ENCODE data around the gene BBLN. TPM values are rescaled to one million over a fixed set of nuclear protein-coding genes. Genes with fewer than 3 reads are reported as not detected.

The BBLN gene
- total RNA-seq, 6 experiments from 2014 or later: 45.7 to 63.2 (median 50.5) TPM

- H3K27ac Mint-ChIP-seq: no peak overlapping the region
- no peak for TF ChIP-seq CTCF (IDR thresholded peaks at IDR 0.05)
- peak overlapping the region; percentile 89 for H3K4me3 Mint-ChIP-seq
Measured at GRCh38 chr9:128204858-128205257, 44.8 kb downstream of the BBLN start.

DNA sequence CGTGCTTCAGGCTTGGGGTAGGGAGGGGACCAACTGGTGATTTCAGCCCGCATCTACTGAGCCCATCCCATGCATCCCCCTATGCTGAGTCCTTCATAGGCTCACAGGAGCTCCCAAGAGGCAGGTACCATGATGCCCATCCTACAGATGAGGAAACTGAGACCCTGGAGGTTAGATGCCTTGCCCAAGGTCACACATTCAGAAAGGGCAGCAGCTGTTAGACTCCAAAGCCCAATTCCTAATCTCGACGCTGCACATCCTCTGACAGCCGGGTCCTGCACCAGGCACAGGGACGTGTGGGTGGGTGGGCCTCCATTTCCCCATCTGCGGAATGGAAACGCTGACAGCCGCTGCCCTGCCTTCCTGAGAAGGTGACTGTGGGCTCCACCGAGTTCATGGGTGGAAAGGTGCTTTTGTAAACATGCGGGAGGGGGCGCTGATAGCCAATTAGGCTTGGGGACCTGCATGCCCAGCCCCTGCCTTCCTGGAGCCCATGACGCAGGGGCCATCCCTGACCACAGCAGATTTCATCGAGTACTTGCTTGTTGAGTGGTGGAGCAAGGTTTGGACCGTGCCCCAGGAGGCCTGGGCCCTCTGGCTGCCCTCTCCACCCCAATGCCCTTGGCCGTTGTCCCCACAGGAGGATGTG lies 45.4 kb downstream of the BBLN start:
- DNase-seq: no peak
- H3K27ac Mint-ChIP-seq: no peak overlapping the region
- peaks cover 37% of the 10 kb centered on the region for H3K4me1 Mint-ChIP-seq (ENCODE audit: low read depth)
- peak; percentile 14; the same call in 1 of the 2 replicates for TF ChIP-seq CTCF (IDR thresholded peaks at IDR 0.05)
- H3K9me3 Mint-ChIP-seq: no peaks in the 10 kb centered on the region; the same call in 1 of the 2 replicates
- H3K4me3 Mint-ChIP-seq: no peak overlapping the region
- H3K27me3 Mint-ChIP-seq (ENCODE audit: insufficient read depth): no peaks in the 10 kb centered on the region; the same call in 1 of the 2 replicates
- peaks cover 5% of the 10 kb centered on the region; the same call in 1 of the 2 replicates for H3K36me3 Mint-ChIP-seq (ENCODE audit: low read depth)

More at GRCh38 chr9:128204858-128205257, 44.8 kb downstream of the BBLN start:
- Mint-ChIP-seq H3K9me3 (no peaks in the 10 kb centered on the region; the same call in 1 of the 2 replicates), H3K36me3 (ENCODE audit: low read depth) (peaks cover 5% of the 10 kb centered on the region; the same call in 1 of the 2 replicates), H3K27me3 (ENCODE audit: insufficient read depth) (peaks cover 1% of the 10 kb centered on the region; the same call in 1 of the 2 replicates), H3K4me1 (ENCODE audit: low read depth) (peaks cover 37% of the 10 kb centered on the region)
- no peak for DNase-seq

DNA sequence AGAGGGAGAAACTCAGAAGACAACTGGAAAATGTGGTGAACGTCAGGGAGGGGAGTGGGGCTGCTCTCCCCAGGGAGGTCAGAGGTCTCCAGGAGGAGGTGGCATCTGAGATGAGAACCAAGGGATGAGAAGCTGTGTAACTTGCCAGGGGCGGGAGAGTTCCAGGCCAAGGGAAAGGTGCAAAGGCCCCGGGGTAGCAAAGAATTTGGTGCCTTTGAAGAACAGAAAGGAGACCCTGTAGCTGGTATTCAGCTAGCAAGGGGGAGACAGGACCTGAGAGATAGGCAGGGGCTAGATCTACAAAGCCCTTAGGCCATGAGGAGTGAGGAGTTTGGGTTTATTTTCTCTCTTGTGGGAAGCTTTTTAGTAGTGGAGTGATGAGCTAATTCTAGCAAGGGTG lies 46.4 kb downstream of the BBLN start:
- Mint-ChIP-seq H3K9me3 (no peaks in the 10 kb centered on the region; the same call in 1 of the 2 replicates), H3K27me3 (ENCODE audit: insufficient read depth) (no peaks in the 10 kb centered on the region), H3K36me3 (ENCODE audit: low read depth) (peaks cover 5% of the 10 kb centered on the region; the same call in 1 of the 2 replicates), H3K4me1 (ENCODE audit: low read depth) (peaks cover 46% of the 10 kb centered on the region), H3K27ac (peak overlapping the region; percentile 2; the same call in 1 of the 2 replicates), H3K4me3 (no peak overlapping the region)
- TF ChIP-seq CTCF (IDR thresholded peaks at IDR 0.05): no peak
- no peak for DNase-seq

DNA sequence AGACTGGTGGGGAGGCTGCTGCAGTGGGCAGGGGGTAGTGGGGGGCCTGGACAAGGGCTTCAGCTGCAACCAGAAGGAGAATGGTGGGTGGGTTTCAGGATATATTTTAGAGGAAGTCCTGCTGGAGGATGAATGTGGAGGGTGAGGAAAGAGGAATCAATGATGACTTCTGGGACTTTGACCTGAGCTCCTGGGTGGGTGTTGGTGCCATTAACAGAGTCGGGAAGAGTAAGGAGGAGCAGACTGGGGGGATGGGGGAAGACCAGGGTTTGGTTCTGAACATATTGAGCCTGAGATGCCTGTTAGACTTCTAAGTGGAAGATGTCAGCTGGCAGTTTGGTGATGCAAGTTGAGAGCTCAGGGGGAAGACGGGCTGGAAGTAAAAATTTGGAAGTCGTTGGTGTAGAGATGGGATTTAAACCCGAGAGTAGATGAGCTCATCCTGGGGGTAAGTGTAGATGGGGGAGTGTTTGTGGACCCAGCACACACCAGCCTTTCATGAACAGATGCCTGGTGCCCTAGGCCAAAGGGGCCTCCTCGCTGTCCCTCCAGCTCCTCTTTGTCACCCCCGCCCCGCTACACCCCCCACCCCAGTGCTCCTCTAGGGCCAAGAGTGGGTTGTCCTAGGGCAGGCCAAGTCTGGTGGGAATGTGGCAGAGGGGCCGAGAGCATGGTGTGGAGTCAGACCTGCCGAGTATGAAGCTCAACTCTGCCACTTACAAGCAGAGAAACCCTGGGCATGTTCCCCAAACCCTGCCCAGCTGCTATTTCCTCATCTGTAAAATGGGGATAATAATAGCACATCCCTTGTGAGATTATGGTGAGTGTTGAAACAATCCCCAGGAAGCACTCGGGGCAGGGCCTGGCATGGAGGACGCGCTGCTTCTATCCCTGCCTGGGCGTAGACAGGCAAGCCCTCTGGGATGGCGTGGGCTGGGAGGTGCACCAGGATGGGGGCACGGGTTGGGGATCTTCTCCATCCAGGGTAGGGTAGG lies 47.1 kb downstream of the BBLN start:
- no peak for TF ChIP-seq CTCF (IDR thresholded peaks at IDR 0.05)
- no peaks in the 10 kb centered on the region for H3K27me3 Mint-ChIP-seq (ENCODE audit: insufficient read depth)
- H3K36me3 Mint-ChIP-seq (ENCODE audit: low read depth): no peaks in the 10 kb centered on the region
- H3K27ac Mint-ChIP-seq: no peak overlapping the region
- DNase-seq: no peak
- H3K4me1 Mint-ChIP-seq (ENCODE audit: low read depth): peaks cover 46% of the 10 kb centered on the region
- H3K4me3 Mint-ChIP-seq: no peak overlapping the region
- H3K9me3 Mint-ChIP-seq: no peaks in the 10 kb centered on the region

DNA sequence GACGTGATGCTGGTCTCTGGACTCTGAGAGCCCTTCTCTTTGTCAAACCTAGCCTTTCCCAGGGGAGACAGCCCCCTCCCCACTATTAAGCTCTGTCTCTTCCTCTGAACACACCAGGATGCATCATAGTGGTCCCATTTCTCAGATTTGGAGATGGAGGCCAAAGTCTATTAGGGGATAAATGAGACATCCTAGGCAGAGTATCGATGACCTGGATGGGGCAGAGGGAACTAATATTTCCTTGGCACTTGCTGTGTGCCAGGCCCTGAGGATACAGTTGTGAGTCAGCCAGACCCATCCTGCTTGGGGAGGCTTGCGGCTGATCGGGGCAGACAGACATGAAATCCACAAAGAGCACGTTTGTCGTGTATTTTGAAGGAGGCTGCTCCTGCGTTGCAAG lies 48.3 kb downstream of the BBLN start:
- no peak for TF ChIP-seq CTCF (IDR thresholded peaks at IDR 0.05)
- Mint-ChIP-seq H3K9me3 (no peaks in the 10 kb centered on the region), H3K4me3 (no peak overlapping the region), H3K27me3 (ENCODE audit: insufficient read depth) (no peaks in the 10 kb centered on the region), H3K36me3 (ENCODE audit: low read depth) (no peaks in the 10 kb centered on the region), H3K27ac (no peak overlapping the region), H3K4me1 (ENCODE audit: low read depth) (peaks cover 40% of the 10 kb centered on the region)
- DNase-seq: no peak

Data from HFFc6 (cell line).